NCI-H2227 (cell line): ENCODE data around the gene LPCAT1.
"Not testable (repeated sequence)": the region's sequence is repeated elsewhere in the genome, so short reads cannot be mapped to it uniquely, and the experiment has no call there.

Experiments
- DNase-seq: peaks from one replicate; lab custom pipeline; 2025; ENCODE audit not compliant: unreplicated experiment; lab: John Stamatoyannopoulos, UW

LPCAT1 gene

GRCh38 chr5:1523480-1523792 lies 324 bp downstream of the LPCAT1 start:
- DNase-seq: peak; percentile 72

DNA sequence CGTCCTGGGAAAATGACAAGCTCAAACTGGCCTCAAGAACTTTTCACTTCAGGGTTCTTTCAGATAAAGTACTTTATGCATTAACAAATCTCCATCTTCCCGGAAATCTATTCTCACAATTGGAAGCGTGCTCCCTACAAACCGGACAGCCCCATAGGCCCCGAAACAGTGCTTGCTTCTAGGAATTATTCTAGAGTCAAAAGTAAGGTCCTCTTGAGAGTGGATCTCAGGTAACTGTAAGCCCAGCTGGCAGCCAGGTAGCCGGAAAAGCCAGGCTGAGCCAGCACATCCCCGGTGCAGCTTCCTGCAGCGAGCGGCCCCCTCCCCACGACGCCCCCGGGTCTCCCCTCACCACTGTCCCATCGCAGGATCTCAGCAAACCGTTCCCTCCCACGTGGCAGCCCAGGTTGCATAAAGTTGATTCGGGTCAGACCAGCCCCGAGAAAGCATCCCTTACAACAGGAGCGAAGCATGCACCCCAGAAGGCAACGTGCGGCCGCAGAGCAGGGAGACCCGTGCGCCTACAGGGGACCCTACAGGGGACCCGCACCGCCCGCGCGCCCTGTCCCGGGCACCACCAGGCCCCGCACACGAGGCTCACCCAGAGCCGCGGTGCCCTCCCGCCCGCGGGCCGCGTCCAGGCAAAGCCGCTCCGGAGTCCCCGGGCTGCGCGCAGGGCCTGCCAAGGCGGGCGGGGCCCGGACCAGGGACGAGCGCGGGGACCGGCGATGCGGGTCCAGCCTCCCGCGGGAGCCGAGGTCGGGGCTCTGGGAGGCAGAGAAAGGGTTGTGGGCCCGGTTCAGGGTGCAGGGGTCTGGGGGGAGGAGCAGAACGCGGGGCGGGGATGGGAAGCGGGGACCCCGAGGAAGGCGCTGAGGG lies 920 bp downstream of the LPCAT1 start:
- DNase-seq: peak; percentile 50

DNA sequence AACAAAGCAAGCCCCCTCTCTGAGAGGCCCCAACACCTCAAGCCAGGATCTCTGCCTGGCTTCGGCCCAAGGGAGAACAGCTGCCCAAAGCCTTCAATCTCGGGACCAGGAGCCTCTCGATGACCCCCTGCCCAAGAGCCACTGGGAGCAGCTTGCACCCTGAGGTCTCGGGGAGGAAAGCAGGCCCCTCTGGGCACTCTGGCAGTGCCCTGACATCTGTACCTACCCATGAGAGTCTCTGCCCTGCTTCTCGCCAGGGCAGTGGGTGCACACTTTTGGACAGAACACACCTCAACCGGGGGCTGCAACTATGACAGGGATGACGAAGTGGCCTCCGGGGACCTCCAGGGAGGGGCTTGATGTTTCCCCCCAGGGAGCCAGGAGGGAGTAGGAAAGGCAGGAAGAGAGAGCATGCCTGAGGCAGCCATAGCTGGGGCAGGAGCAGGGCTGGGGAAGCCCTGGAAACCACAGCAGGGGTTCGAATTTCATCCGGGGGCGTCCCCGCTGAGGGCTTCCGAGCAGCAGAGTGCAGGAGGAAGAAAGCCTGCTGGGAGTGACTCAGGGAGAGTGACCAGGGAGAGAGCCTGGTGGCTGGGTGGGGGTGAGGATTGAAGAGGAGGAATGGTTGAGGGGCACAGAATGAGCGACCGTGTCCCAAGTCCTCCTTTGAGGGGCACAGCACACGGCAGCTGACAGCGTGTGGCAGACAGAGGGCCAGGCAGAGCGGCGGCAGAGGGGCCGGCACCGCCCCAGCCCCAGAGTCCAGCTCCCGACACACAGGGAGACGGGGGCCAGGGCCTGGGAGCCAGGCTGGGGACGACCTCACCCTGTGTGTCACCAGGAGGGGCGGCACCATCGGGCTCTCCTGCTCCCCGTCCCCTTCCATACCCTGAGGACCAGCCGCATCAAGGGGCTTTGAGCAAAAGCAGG lies 1.8 kb downstream of the LPCAT1 start:
- no peak for DNase-seq

DNA sequence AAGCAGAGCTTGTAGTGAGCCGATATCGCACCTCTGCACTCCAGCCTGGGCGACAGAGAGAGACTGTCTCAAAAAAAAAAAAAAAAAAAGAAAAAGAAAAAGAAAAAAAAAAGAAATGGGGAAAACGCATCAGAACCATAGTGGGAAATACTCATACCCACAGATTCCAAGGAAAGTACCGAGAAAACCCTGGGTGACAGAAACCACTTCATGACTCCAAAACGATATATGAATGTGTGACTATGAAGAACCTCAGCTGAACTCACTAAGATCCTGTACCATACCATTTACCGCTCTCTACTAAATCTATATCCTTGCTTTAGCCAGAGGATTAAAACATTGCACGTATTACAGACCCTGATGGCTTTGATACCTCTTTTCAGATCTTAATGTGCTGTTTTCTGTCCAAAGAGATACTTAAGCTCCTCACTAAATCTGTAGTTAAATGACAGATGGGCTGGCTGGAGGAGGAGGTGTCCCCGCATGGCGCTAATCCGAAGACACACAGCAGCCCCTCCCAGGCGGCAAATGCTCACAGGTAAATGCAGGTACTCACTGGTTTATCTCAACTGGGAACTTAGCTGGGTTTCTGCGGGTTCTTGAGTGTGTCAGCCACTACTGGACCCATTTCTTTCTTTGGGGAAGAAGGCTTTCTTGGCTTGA lies 2.8 kb downstream of the LPCAT1 start:
- DNase-seq: no peak

DNA sequence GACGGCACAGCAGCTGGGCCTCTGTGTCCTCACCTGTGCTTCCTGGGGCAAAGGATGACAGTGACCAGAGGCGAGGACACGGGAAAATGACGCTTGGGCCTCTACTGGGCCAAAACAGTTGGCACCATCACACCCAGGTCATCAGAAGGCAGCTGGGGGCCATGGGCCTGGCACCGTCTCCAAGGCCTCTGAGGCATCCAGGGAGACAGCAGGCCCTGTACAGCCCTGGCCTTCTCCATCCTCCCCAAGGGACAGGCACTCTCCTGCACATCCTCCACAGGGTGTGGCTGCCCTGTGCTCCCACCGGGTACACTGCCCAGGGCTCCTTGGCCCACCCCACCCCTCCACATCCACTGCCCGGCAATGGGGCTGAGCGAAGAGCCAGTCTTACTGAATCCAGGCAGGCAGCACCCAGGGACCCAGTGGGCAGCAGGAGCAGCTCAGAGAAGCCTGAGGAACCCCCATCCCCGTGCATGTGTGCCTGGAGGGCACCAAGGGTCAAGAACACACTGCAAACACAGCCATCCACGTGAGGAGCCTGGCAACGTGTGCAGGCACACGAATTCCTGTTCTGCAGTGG lies 4.0 kb downstream of the LPCAT1 start:
- DNase-seq: no peak

- DNase-seq: no peak
These were observed 5.9 kb downstream of the LPCAT1 start for GRCh38 chr5:1517838-1518237.

DNA sequence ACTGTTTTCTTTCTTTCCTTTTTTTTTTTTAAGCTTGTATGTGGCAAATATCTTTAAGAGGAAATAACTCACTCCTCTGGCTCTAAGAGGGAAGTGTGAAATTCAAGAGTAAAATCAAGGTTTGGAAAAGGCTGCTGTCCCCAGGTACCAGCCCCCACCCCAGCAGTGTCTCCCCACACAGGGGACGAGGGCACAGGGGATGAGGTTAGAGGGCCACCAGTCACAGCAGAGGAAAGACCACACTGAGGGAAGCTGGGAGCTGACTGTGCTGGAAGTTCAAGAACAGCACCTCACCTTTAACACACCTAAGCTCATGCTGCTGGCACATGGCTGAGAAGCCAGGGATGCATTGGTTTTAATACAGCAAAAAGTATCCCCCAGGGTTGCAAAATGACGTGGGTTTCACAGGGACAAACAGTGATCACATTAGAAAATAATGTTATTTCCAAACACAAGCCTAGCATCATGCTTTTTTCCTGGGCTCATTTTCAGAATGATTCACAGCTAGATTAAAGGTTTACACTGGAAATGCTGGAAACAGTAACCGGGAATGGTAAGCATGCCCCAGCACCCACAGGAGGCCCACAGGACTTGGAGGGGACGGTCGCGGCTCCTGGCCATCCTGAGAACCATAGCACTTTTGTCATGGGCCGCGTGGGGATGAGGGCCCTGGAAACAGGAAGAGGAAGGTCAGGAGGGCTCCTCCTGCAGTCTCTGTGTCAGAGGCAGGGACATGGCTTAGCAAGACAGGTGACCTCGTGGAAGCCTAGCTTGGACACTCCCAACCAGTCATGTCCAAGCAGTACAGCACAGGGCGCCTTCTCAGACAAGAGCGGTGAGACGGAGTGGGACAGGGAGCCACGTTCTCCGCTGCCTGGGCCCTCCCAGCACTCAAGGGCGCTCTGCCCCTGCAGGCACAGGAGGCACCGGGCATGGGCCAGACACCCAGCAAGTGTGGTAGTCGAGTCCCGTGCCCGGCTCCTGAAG lies 6.9 kb downstream of the LPCAT1 start:
- no peak for DNase-seq

GRCh38 chr5:1515921-1516571 lies 7.7 kb downstream of the LPCAT1 start:
- DNase-seq: no peak

- no peak for DNase-seq
These were observed 8.3 kb downstream of the LPCAT1 start for GRCh38 chr5:1515311-1515920.

DNA sequence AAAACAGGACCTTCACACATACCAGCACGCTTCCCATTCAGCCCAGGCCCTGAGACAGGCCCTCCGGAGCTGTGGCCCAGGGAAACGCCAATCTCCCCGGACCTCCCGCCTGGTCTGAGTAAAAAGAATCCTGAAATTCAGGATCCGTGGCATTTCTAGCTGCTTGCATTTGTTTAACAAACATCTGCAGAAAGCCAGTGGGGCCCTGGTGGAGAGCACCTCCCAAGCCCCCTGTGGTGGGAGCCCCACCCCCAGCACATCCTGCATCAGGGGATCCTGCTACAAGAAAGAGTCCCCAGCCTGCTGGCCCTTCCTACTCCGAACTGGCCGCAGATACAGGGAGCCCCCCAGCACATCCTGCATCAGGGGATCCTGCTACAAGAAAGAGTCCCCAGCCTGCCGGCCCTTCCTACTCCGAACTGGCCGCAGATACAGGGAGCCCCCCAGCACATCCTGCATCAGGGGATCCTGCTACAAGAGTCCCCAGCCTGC lies 8.9 kb downstream of the LPCAT1 start:
- not testable (repeated sequence) for DNase-seq

GRCh38 chr5:1514027-1514818 lies 9.5 kb downstream of the LPCAT1 start:
- no peak for DNase-seq

GRCh38 chr5:1513326-1514026 lies 10.3 kb downstream of the LPCAT1 start:
- DNase-seq: no peak

DNA sequence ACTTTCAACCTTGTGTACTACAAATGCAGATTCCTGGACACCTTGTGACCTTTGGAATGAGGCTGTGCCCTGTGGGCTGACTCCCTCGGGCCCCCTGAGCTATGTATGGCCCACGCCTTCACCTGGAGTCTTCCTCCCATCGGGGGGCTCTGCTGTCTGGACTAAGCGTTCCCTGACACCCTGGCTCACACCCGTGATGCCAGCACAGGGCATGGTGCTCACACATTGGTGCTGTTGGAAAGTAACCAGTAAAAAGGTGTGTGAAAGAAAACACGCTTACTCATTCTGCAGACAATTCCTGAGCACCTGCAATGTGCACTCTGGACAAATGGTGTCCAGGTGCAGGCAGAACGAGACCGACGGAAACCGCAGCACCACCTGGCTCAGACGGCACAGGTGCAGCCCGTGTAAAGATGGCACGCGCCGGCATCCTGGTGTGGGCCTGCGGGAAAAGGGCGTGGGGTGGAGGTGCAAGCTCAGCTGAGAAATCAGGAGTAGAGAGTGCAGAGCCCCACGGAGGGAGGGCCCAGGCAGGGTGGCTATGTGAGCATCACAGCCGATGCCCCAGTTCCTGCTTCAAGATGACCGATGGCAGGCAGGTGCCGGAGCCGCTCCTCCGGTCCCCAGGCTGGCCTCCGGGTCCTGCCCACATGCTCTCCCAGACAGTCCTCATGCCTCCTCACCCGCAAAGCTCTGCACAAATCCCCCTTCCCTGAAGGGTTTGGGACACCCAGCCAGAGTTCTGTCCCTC lies 11.0 kb downstream of the LPCAT1 start:
- no peak for DNase-seq

GRCh38 chr5:1511651-1512540 lies 11.9 kb downstream of the LPCAT1 start:
- DNase-seq: no peak

DNA sequence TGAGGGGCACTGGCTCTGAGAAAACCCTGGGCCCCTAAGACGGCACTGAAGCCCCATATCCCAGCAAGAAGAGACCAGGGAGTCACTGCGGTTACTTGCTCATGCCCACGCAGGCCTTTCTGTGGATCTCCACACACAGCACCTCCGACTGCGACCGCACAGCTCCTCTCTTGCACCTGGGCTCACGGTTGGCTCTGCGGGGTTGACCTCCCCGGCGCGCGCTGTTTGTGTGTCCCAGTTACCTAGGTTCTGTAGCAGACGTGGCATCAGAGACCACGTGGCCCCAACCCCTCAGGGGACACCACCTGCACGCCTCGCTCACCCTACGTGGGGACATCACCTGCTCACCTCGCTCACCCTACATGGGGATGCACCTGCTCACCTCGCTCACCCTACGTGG lies 12.7 kb downstream of the LPCAT1 start:
- no peak for DNase-seq

DNA sequence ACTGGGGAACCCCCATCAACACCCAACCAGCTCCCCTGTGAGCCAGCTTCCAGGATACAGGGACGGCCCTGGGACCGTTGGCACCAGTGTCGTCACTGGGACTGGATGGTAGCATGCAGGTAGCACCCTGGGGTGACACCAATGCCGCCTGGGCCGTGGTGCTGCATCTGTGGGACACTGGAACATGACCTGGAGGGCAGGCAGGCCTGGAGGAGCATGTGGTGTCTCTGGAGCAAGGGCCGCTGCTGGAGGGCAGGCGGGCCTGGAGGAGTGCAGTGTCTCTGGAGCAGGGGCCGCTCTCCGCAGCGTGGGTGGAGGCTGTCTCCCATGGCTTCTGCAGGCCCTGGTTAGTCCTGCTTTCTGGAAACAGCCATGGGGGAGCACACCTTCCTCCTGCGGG lies 13.1 kb downstream of the LPCAT1 start:
- DNase-seq: no peak
